BE2C (cell line): ENCODE results near the gene NOS1AP.
"Not testable (repeated sequence)": the region's sequence is repeated elsewhere in the genome, so short reads cannot be mapped to it uniquely, and the experiment has no call there.

Experiments used
- DNase-seq: peaks from one replicate; pipeline ENCODE4 v3.0.0-alpha.2; 2020
- H3K27me3 ChIP-seq: fragments of 250-450 bp; sonication (Bioruptor Pico); 2 replicates; pipeline ENCODE4 v1.5.1; 2020; ENCODE audit warnings: mild to moderate bottlenecking
- H3K36me3 ChIP-seq: fragments of 250-450 bp; sonication (Bioruptor Pico); 2 replicates; pipeline ENCODE4 v1.5.1; 2020; ENCODE audit warnings: mild to moderate bottlenecking
- H3K4me1 ChIP-seq: fragments of 250-450 bp; sonication (Bioruptor Pico); 2 replicates; pipeline ENCODE4 v1.5.1; 2020
- H3K4me3 ChIP-seq: 2 replicates; pipeline ENCODE4 v1.5.1; 2011; ENCODE audit warnings: low read depth, low read length
- H3K9me3 ChIP-seq: fragments of 250-450 bp; sonication (Bioruptor Pico); 2 replicates; pipeline ENCODE4 v1.5.1; 2020
- TF ChIP-seq, protein P1 (sequence below): IDR thresholded peaks from 2 replicates; pipeline ENCODE4 v1.5.1; 2012; ENCODE audit warnings: mild to moderate bottlenecking, low read depth, low read length

NOS1AP gene

DNA sequence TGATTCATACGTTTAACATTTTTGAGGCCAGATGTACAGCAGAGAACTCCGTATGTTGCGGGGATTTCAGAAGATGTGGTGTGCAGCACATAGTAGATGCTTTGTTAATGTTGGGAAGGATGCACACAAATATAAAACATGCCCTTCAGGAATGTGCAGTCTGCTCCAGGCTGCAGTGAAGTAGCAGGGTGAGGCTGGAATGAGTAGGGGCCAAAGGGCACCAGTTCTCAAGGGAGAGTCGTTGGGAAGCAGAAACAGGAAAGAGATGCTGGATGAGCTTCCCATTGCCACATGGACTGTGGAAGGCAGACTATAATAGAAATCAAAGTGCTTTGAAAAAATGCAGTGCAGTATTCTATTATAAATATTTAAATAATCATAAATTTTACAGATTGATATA is 126.9 kb downstream of the NOS1AP start:
- Histone ChIP-seq H3K27me3 (no peaks in the 10 kb centered on the region), H3K36me3 (no peaks in the 10 kb centered on the region), H3K4me1 (peaks cover 8% of the 10 kb centered on the region; the same call in 1 of the 2 replicates), H3K4me3 (no peak overlapping the region), H3K9me3 (no peaks in the 10 kb centered on the region)
- DNase-seq, result no peak
- TF ChIP-seq, protein P1, sequence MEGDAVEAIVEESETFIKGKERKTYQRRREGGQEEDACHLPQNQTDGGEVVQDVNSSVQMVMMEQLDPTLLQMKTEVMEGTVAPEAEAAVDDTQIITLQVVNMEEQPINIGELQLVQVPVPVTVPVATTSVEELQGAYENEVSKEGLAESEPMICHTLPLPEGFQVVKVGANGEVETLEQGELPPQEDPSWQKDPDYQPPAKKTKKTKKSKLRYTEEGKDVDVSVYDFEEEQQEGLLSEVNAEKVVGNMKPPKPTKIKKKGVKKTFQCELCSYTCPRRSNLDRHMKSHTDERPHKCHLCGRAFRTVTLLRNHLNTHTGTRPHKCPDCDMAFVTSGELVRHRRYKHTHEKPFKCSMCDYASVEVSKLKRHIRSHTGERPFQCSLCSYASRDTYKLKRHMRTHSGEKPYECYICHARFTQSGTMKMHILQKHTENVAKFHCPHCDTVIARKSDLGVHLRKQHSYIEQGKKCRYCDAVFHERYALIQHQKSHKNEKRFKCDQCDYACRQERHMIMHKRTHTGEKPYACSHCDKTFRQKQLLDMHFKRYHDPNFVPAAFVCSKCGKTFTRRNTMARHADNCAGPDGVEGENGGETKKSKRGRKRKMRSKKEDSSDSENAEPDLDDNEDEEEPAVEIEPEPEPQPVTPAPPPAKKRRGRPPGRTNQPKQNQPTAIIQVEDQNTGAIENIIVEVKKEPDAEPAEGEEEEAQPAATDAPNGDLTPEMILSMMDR, result no peak

DNA sequence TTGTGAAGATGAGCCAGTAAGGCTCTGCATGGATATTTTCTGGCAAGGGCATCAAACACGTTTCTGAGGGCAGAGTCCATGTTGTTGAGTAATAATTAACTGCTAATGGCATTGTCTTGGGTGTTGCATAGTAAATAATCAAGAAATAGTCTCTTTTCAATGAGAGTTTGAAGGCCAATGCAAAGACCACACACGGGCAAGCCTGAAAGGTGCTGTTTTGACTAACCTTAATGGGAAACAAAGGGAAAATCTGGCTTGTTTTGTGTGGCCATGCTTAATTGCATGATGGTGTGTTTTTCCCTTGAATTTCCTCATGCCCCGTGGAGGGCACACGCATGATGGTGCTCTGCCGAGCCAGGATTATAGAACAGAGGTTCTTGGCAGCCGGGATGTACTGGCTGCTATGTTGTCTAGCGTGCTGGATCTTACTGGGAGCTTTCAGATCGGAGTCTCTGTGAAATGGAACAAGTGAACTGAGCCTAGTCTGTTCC is 127.6 kb downstream of the NOS1AP start:
- Histone ChIP-seq H3K27me3 (no peaks in the 10 kb centered on the region), H3K9me3 (no peaks in the 10 kb centered on the region), H3K4me1 (peaks cover 8% of the 10 kb centered on the region; the same call in 1 of the 2 replicates), H3K36me3 (no peaks in the 10 kb centered on the region), H3K4me3 (no peak overlapping the region)
- TF ChIP-seq, protein P1, result no peak
- DNase-seq, result no peak

DNA sequence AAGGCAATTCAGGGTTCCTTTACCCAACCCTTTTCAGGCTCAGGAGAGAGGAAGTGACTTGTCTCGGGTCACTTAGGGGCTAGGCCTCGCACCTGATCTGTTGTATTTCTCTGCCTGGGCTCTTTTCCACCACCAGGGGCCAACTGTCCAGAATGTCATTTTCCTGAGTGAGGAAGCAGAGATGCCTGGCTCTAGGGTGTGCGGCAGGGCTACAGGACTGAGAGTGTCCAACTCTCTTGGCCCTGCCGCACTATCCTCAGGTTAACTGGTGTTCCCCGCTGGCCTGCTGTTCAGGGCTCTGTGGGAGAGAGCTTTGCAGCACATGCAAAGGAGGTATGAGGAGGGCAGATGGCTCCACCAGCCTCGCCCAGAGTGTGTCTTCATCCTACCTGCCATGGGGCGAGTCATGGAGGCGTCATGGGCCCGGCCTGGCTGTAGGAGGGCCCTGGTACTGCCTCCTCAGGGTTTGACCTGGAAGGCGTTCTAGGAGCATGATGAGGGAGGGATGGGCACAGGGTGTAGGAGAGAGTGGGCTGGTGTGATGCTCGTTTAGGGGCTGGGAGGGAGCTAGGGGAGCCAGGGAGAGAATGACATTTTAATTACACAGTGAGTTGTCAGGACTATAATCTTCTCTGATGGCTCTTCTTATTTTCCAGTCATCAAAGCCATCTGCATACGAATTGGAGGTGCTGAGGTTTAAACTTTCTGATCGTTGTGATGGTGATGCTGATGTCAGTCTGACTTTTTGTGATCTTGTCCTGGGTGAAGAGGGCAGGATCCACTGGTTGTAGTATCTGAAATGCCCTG is 128.3 kb downstream of the NOS1AP start:
- Histone ChIP-seq H3K4me3 (no peak overlapping the region), H3K36me3 (no peaks in the 10 kb centered on the region), H3K4me1 (peaks cover 8% of the 10 kb centered on the region; the same call in 1 of the 2 replicates), H3K9me3 (no peaks in the 10 kb centered on the region), H3K27me3 (no peaks in the 10 kb centered on the region)
- no peak for DNase-seq
- TF ChIP-seq, protein P1, result peak; percentile 28; the same call in 1 of the 2 replicates

DNA sequence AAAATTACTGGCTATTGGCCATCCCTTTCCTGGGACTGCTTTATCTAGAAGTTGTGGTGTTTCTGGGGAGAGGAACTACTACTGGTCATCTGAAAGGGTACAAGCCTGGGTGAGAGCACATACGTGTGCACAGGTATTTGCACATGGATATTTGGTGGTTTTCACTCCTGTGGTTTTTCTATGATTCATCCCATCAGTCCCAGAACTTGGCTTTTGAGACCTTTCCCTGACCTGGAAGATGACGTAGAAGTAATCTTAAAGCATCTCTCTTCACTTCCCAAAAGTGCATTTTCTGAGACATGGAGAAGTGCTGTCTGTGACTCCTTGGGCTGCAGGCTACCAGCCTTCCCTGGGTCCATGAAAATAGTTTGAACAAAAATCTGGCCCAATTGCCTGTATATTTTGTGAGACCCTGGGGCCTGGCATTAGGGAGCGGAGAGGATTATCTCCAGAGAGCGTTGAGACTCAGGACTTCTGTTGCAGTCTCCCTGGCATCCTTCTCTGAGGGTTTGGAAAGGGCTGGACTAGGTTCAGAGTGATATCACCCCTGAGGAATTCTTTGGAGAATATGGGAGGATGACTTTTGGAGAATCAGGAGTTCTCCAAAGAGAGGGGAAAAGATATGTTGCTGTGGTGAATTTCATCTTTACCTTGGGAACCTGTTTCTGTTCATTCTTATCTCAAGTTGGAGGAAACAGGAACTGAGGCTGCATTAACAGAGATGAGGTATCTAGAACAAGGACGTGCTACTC is 130.8 kb downstream of the NOS1AP start:
- no peak overlapping the region for H3K4me3 ChIP-seq
- TF ChIP-seq, protein P1, result no peak
- no peaks in the 10 kb centered on the region for H3K36me3 ChIP-seq
- no peaks in the 10 kb centered on the region for H3K4me1 ChIP-seq
- no peak for DNase-seq
- no peaks in the 10 kb centered on the region for H3K27me3 ChIP-seq
- H3K9me3 ChIP-seq, result no peaks in the 10 kb centered on the region

DNA sequence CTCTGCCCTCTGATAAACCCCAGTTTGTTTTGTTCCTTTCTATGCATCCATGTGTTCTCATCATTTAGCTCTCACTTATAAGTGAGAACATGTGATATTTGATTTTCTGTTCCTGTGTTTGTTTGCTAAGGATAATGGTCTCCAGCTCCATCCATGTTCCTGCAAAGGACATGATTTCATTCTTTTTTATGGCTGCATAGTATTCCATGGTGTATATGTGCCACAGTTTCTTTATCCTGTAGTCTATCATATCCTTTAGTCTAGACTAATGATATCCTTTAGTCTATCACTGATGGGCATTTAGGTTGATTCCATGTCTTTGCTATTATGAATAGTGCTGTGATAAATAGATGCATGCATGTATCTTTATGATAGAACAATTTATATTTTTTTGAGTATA is 131.6 kb downstream of the NOS1AP start:
- not testable (repeated sequence) for H3K4me1 ChIP-seq, H3K9me3 ChIP-seq, H3K27me3 ChIP-seq, H3K36me3 ChIP-seq, DNase-seq, H3K4me3 ChIP-seq

DNA sequence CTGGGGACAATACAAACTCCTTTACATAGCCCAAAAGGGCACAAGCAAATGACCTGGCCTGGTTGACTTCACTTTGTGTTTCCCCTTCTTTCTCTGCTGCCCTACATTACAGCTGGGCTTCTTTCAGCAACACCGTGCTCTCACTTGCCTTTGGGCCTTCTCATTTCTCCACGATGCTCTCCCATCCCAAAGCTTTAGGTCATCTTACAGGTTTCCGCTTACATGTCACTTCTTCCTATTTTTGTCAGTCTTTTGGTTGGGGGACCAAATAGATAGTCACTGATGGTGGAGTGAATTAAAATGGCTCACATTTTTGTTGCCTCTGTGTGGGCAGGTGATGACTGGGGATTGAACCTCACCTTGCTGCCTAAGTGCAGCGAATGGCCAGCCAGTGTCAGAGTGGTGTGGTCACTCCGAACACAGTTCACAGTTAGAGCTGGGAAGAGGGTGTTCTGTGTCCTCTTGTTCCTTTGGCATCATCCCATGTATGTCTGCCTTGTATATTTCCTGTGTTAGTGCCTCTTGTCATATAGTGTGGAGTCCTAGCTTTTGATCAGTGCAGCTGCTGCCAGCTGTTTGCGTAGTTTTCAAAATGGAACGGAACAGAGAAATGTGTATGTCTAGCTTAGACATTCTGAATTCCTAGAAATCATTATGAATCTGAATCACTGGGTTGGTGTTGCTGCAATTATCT is 134.8 kb downstream of the NOS1AP start:
- peaks cover 8% of the 10 kb centered on the region for H3K4me1 ChIP-seq
- DNase-seq, result no peak
- H3K27me3 ChIP-seq, result no peaks in the 10 kb centered on the region
- no peaks in the 10 kb centered on the region for H3K36me3 ChIP-seq
- TF ChIP-seq, protein P1, result no peak
- no peak overlapping the region for H3K4me3 ChIP-seq
- no peaks in the 10 kb centered on the region for H3K9me3 ChIP-seq
